GM12878 (cell line): Measurements from ENCODE around the gene PLVAP. TPM values are rescaled to one million over a fixed set of nuclear protein-coding genes. Genes with fewer than 3 reads are reported as not detected.

ENCODE experiments used
- CEBPZ ChIP-seq: fragments of 150-350 bp; IDR thresholded peaks from 2 replicates; pipeline ENCODE4 v1.6.1; 2016; ENCODE audit warnings: low read depth, low read length
- E2F8 ChIP-seq: fragments of 450-650 bp; IDR thresholded peaks from 2 replicates; pipeline ENCODE4 v1.6.1; 2018; ENCODE audit warnings: mild to moderate bottlenecking, low read depth, moderate library complexity; ENCODE audit not compliant: partially characterized antibody
- NFXL1 ChIP-seq: fragments of 450-650 bp; IDR thresholded peaks from 2 replicates; pipeline ENCODE4 v1.6.1; 2017; ENCODE audit warnings: antibody characterized with exemption, mild to moderate bottlenecking, borderline replicate concordance
- RELA ChIP-seq: fragments of 450-650 bp; IDR thresholded peaks from 2 replicates; pipeline ENCODE4 v1.8.0; 2014; ENCODE audit warnings: borderline replicate concordance; ENCODE audit not compliant: partially characterized antibody
- TARDBP ChIP-seq: IDR thresholded peaks from 2 replicates; pipeline ENCODE4 v1.6.1; 2016; ENCODE audit warnings: borderline replicate concordance
- polyA plus RNA-seq, 11 experiments: library from polyadenylated mRNA; depleted of rRNA in 4 of 11; unstranded in 6 of 11; stranded (reverse) in 5 of 11; fragments of >200 nt; fragmentation: Nextera tagmentation in 4 of 11; fragmentation: Illumina TruSeq in 1 of 11; extraction: Ambion mirVana in 4 of 11; extraction: Trizol in 1 of 11; gene quantifications; 1 replicate in 1 of 11; 2 replicates in 10 of 11; pipeline versions ENCODE4 v1.2.1 to v1.2.3, GENCODE V29; 2011 to 2016; ENCODE audit warnings: inconsistent platforms in 2 of 11, missing spikeins in 2 of 11, low read depth in 1 of 11
- total RNA-seq, 4 experiments: library from RNA; depleted of rRNA in 3 of 4; stranded (reverse); fragments of >200 nt in 3 of 4; fragmentation: Illumina TruSeq in 1 of 4; extraction: Trizol in 1 of 4; gene quantifications; 2 replicates each; pipeline versions ENCODE4 v1.2.1 to v1.2.3, GENCODE V29; 2013 to 2021
- TF ChIP-seq, protein P1 (sequence below): IDR thresholded peaks from 2 replicates; pipeline ENCODE4 v1.6.1; 2012; ENCODE audit warnings: low read depth, low read length, improper control_type of control experiment
- TF ChIP-seq, protein P2 (sequence below): fragments of 450-650 bp; IDR thresholded peaks from 2 replicates; pipeline ENCODE4 v1.6.1; 2017; ENCODE audit warnings: borderline replicate concordance

Gene PLVAP
- total and polyA plus RNA-seq, 10 of the 15 experiments (the other 5 are each of a cell fraction or from before 2014, with no cell fraction given): 0.03 to 0.54 (median 0.06) TPM; not detected in 4

- TF ChIP-seq, protein P1, sequence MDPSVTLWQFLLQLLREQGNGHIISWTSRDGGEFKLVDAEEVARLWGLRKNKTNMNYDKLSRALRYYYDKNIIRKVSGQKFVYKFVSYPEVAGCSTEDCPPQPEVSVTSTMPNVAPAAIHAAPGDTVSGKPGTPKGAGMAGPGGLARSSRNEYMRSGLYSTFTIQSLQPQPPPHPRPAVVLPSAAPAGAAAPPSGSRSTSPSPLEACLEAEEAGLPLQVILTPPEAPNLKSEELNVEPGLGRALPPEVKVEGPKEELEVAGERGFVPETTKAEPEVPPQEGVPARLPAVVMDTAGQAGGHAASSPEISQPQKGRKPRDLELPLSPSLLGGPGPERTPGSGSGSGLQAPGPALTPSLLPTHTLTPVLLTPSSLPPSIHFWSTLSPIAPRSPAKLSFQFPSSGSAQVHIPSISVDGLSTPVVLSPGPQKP: no peak
- TF ChIP-seq TARDBP (no peak), CEBPZ (no peak), RELA (no peak), E2F8 (no peak), NFXL1 (no peak)
- TF ChIP-seq, protein P2, sequence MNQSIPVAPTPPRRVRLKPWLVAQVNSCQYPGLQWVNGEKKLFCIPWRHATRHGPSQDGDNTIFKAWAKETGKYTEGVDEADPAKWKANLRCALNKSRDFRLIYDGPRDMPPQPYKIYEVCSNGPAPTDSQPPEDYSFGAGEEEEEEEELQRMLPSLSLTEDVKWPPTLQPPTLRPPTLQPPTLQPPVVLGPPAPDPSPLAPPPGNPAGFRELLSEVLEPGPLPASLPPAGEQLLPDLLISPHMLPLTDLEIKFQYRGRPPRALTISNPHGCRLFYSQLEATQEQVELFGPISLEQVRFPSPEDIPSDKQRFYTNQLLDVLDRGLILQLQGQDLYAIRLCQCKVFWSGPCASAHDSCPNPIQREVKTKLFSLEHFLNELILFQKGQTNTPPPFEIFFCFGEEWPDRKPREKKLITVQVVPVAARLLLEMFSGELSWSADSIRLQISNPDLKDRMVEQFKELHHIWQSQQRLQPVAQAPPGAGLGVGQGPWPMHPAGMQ: no peak
Measured at GRCh38 chr19:17335575-17335974, 41.6 kb downstream of the PLVAP start (continued).
